GM12878 (cell line): ENCODE results near the gene NFYB. TPM values are rescaled to one million over a fixed set of nuclear protein-coding genes. Genes with fewer than 3 reads are reported as not detected.

Experiments used
- ATAC-seq: fragments of 200-7000 bp; cut with Tn5 transposase; 3 replicates; pipeline ENCODE4 v1.9.1; 2020; ENCODE audit warnings: mild to moderate bottlenecking, moderate library complexity
- BruUV-seq: library from RNA; stranded (reverse); fragments of 400-500 nt; replicated peaks from 2 replicates; lab custom pipeline; 2021; lab: Mats Ljungman, UMichigan
- CTCF ChIA-PET: fragments of 300-600 bp; sonication (Branson Sonifier 250); formaldehyde crosslinking; extraction: SDS; loops from one replicate; lab custom pipeline; 2021; ENCODE audit warnings: inconsistent platforms; lab: Yijun Ruan, JAX
- POLR2A ChIA-PET: fragments of 350-600 bp; formaldehyde crosslinking; extraction: SDS; loops from one replicate; lab custom pipeline; 2021; ENCODE audit warnings: inconsistent platforms; lab: Charles Lee
- RAD21 ChIA-PET: fragments of 300-600 bp; sonication (Branson Sonifier 250); formaldehyde crosslinking; loops from one replicate; lab custom pipeline; 2023; ENCODE audit warnings: antibody characterized with exemption; ENCODE audit not compliant: unreplicated experiment; lab: Charles Lee
- SMC1A ChIA-PET: fragments of 300-600 bp; sonication (Branson Sonifier 250); formaldehyde crosslinking; loops from one replicate; lab custom pipeline; 2023; ENCODE audit not compliant: unreplicated experiment, uncharacterized antibody; lab: Charles Lee
- DNase-seq: peaks from one replicate; pipeline ENCODE4 v3.0.0-alpha.2; 2011; ENCODE audit warnings: low read depth, low spot score
- FAIRE-seq: peaks from 3 replicates; lab custom pipeline; 2011; peaks lifted over from hg19 to GRCh38; lab: Jason Lieb, UNC
- H2AFZ ChIP-seq: 2 replicates; pipeline ENCODE4 v1.6.0; 2011; ENCODE audit warnings: low read depth, low read length, control low read depth; ENCODE audit not compliant: control insufficient read depth
- H3K27ac ChIP-seq: 2 replicates; pipeline ENCODE4 v1.5.1; 2011; ENCODE audit warnings: control low read depth; ENCODE audit not compliant: control insufficient read depth, insufficient read depth
- H3K27me3 ChIP-seq, 2 experiments: replicated peaks in 1 of 2; 2 replicates each; pipeline versions ENCODE4 v1.6.0 to v1.6.1; 2011; ENCODE audit warnings: low read length in 1 of 2; ENCODE audit not compliant: control insufficient read depth in 2 of 2, insufficient read depth in 2 of 2
- H3K36me3 ChIP-seq, 2 experiments: 2 replicates each; pipeline ENCODE4 v1.5.1; 2011; ENCODE audit warnings: low read length in 1 of 2; ENCODE audit not compliant: control insufficient read depth in 2 of 2, insufficient read depth in 2 of 2
- H3K4me1 ChIP-seq: 2 replicates; pipeline ENCODE4 v1.6.1; 2011; ENCODE audit warnings: mild to moderate bottlenecking, low read length, moderate library complexity, mixed read lengths; ENCODE audit not compliant: control insufficient read depth, insufficient read depth
- H3K4me2 ChIP-seq: 2 replicates; pipeline ENCODE4 v1.6.0; 2011; ENCODE audit warnings: control low read depth; ENCODE audit not compliant: control insufficient read depth, insufficient read depth
- H3K4me3 ChIP-seq: fragments of 200-600 bp; sonication (generic); 2 replicates; pipeline ENCODE4 v1.5.1; 2016
- H3K79me2 ChIP-seq: 2 replicates; pipeline ENCODE4 v1.6.0; 2011; ENCODE audit warnings: low read length; ENCODE audit not compliant: control insufficient read depth, insufficient read depth
- H3K9ac ChIP-seq: 2 replicates; pipeline ENCODE4 v1.8.0; 2011; ENCODE audit warnings: low read length, control low read depth, mixed read lengths; ENCODE audit not compliant: control insufficient read depth, insufficient read depth
- H3K9me3 ChIP-seq: replicated peaks from 3 replicates; pipeline ENCODE4 v1.5.1; 2011; ENCODE audit warnings: mild to moderate bottlenecking, low read length; ENCODE audit not compliant: control insufficient read depth, insufficient read depth
- H4K20me1 ChIP-seq: 2 replicates; pipeline ENCODE4 v1.6.0; 2011; ENCODE audit not compliant: control insufficient read depth, insufficient read depth
- CEBPZ ChIP-seq: fragments of 150-350 bp; IDR thresholded peaks from 2 replicates; pipeline ENCODE4 v1.6.1; 2016; ENCODE audit warnings: low read depth, low read length
- DPF2 ChIP-seq: fragments of 450-650 bp; IDR thresholded peaks from 2 replicates; pipeline ENCODE4 v1.6.1; 2017; ENCODE audit warnings: mild to moderate bottlenecking
- KAT2A ChIP-seq: conservative IDR thresholded peaks from 2 replicates; pipeline ENCODE4 v1.6.1; 2011; ENCODE audit warnings: low read depth, low read length; ENCODE audit not compliant: control insufficient read depth
- PKNOX1 ChIP-seq: fragments of 450-650 bp; IDR thresholded peaks from 2 replicates; pipeline ENCODE4 v1.6.1; 2016; ENCODE audit warnings: mild to moderate bottlenecking
- RCOR1 ChIP-seq: conservative IDR thresholded peaks from 2 replicates; pipeline ENCODE4 v1.6.1; 2012; ENCODE audit warnings: low read depth, low read length, improper control_type of control experiment
- SKIL ChIP-seq: fragments of 450-650 bp; IDR thresholded peaks from 2 replicates; pipeline ENCODE4 v1.6.1; 2017; ENCODE audit warnings: mild to moderate bottlenecking, low read depth, inconsistent platforms; ENCODE audit not compliant: poor library complexity, severe bottlenecking
- SMC3 ChIP-seq: IDR thresholded peaks from 2 replicates; pipeline ENCODE4 v1.6.1; 2011; ENCODE audit warnings: low read length, improper control_type of control experiment, borderline replicate concordance
- TCF3 ChIP-seq: IDR thresholded peaks from 2 replicates; pipeline ENCODE4 v1.6.1; 2012; ENCODE audit warnings: low read depth, mild to moderate bottlenecking, low read length, borderline replicate concordance; ENCODE audit not compliant: insufficient read depth
- WGBS: methylation state at CpG from one replicate; pipeline ENCODE4 v1.1.6; 2016; ENCODE audit warnings: low lambda C conversion rate; ENCODE audit not compliant: insufficient replicate concordance, insufficient coverage; ENCODE audit errors: missing lambda C conversion rate; 5-methylcytosine and 5-hydroxymethylcytosine counted together
- in situ Hi-C: fragments of 300-500 bp; cut with MboI; formaldehyde crosslinking; loops from 9 replicates; pipeline ENCODE4 v1.14.3; 2018; ENCODE audit warnings: mixed read lengths
- intact Hi-C: fragments of 100-400 bp; cut with micrococcal nuclease; formaldehyde crosslinking; loops from one replicate; pipeline ENCODE4 v1.14.2; 2022; ENCODE audit not compliant: unreplicated experiment
- polyA plus RNA-seq, 11 experiments: library from polyadenylated mRNA; depleted of rRNA in 4 of 11; unstranded in 6 of 11; stranded (reverse) in 5 of 11; fragments of >200 nt; fragmentation: Nextera tagmentation in 4 of 11; fragmentation: Illumina TruSeq in 1 of 11; extraction: Ambion mirVana in 4 of 11; extraction: Trizol in 1 of 11; gene quantifications; 1 replicate in 1 of 11; 2 replicates in 10 of 11; pipeline versions ENCODE4 v1.2.1 to v1.2.3, GENCODE V29; 2011 to 2016; ENCODE audit warnings: inconsistent platforms in 2 of 11, missing spikeins in 2 of 11, low read depth in 1 of 11
- total RNA-seq, 4 experiments: library from RNA; depleted of rRNA in 3 of 4; stranded (reverse); fragments of >200 nt in 3 of 4; fragmentation: Illumina TruSeq in 1 of 4; extraction: Trizol in 1 of 4; gene quantifications; 2 replicates each; pipeline versions ENCODE4 v1.2.1 to v1.2.3, GENCODE V29; 2013 to 2021
- TF ChIP-seq, protein P1 (sequence below): fragments of 450-650 bp; IDR thresholded peaks from 2 replicates; pipeline ENCODE4 v1.6.1; 2014; ENCODE audit warnings: mild to moderate bottlenecking
- TF ChIP-seq, protein P2 (sequence below): IDR thresholded peaks from 2 replicates; pipeline ENCODE4 v1.6.1; 2012; ENCODE audit warnings: low read length, inconsistent platforms
- TF ChIP-seq, protein P3 (sequence below): IDR thresholded peaks from 2 replicates; pipeline ENCODE4 v1.6.1; 2011; ENCODE audit warnings: borderline replicate concordance, low read depth, mild to moderate bottlenecking, moderate library complexity, mixed read lengths, low read length; ENCODE audit not compliant: insufficient read depth; ENCODE audit errors: extremely low read length
- TF ChIP-seq, protein P4 (sequence below): IDR thresholded peaks from 2 replicates; pipeline ENCODE4 v1.6.1; 2012; ENCODE audit warnings: low read depth, low read length, improper control_type of control experiment

The NFYB gene
- total and polyA plus RNA-seq, 10 of the 15 experiments (the other 5 are each of a cell fraction or from before 2014, with no cell fraction given), result 13.8 to 42.3 (median 28.2) TPM

- intact Hi-C loops (no loop called here), in situ Hi-C loops (no loop called here)
- H3K9ac ChIP-seq, result no peak overlapping the region
- H3K79me2 ChIP-seq, result no peaks in the 10 kb centered on the region
- WGBS, result over 99% methylated on average over 9 of the region's 9 CpGs
- peaks cover 2 to 6% of the 10 kb centered on the region in 2 experiments; a peak in 3 of 4 replicates for H3K36me3 ChIP-seq
- no peaks in the 10 kb centered on the region for H3K4me1 ChIP-seq
- H3K27ac ChIP-seq, result no peak overlapping the region
- CTCF ChIA-PET, result interaction anchor here (1.0 to 2.7 kb wide), 2 partner anchors 13 to 64 kb away, joined by 3 to 14 read pairs; no protein-coding TSS in a partner anchor
- RAD21 ChIA-PET, result interaction anchor here (1.3 kb wide), 1 partner anchor 13 kb away, joined by 6 read pairs; no protein-coding TSS in a partner anchor
- no peak for FAIRE-seq
- H2AFZ ChIP-seq, result no peak overlapping the region
- H3K27me3 ChIP-seq, result no peaks in the 10 kb centered on the region
- BruUV-seq, result no TSS peak
- no peak overlapping the region for H3K4me3 ChIP-seq
- no peaks in the 10 kb centered on the region for H4K20me1 ChIP-seq
- POLR2A ChIA-PET, result no interaction called here
- DNase-seq, result no peak
- SMC1A ChIA-PET, result interaction anchor here (1.2 to 4.0 kb wide), 3 partner anchors 10 to 239 kb away, joined by 3 to 15 read pairs (median 3); no protein-coding TSS in a partner anchor
- ATAC-seq, result no peak
- H3K9me3 ChIP-seq, result no peaks in the 10 kb centered on the region
- no peak for TF ChIP-seq CEBPZ
- TF ChIP-seq KAT2A, result no peak
- no peak for TF ChIP-seq RCOR1
- TF ChIP-seq, protein P1, sequence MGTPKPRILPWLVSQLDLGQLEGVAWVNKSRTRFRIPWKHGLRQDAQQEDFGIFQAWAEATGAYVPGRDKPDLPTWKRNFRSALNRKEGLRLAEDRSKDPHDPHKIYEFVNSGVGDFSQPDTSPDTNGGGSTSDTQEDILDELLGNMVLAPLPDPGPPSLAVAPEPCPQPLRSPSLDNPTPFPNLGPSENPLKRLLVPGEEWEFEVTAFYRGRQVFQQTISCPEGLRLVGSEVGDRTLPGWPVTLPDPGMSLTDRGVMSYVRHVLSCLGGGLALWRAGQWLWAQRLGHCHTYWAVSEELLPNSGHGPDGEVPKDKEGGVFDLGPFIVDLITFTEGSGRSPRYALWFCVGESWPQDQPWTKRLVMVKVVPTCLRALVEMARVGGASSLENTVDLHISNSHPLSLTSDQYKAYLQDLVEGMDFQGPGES, result no peak
- TF ChIP-seq TCF3, result no peak
- TF ChIP-seq, protein P2, sequence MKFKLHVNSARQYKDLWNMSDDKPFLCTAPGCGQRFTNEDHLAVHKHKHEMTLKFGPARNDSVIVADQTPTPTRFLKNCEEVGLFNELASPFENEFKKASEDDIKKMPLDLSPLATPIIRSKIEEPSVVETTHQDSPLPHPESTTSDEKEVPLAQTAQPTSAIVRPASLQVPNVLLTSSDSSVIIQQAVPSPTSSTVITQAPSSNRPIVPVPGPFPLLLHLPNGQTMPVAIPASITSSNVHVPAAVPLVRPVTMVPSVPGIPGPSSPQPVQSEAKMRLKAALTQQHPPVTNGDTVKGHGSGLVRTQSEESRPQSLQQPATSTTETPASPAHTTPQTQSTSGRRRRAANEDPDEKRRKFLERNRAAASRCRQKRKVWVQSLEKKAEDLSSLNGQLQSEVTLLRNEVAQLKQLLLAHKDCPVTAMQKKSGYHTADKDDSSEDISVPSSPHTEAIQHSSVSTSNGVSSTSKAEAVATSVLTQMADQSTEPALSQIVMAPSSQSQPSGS, result no peak
- TF ChIP-seq, protein P3, sequence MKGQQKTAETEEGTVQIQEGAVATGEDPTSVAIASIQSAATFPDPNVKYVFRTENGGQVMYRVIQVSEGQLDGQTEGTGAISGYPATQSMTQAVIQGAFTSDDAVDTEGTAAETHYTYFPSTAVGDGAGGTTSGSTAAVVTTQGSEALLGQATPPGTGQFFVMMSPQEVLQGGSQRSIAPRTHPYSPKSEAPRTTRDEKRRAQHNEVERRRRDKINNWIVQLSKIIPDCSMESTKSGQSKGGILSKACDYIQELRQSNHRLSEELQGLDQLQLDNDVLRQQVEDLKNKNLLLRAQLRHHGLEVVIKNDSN, result no peak
- TF ChIP-seq SKIL, result no peak
- TF ChIP-seq SMC3, result no peak
- TF ChIP-seq DPF2, result no peak
- TF ChIP-seq PKNOX1, result no peak
- TF ChIP-seq, protein P4, sequence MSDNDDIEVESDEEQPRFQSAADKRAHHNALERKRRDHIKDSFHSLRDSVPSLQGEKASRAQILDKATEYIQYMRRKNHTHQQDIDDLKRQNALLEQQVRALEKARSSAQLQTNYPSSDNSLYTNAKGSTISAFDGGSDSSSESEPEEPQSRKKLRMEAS, result no peak
- H3K4me2 ChIP-seq, result no peak overlapping the region
Observed at GRCh38 chr12:104122298-104122697, 15.7 kb downstream of the NFYB start.
